HEK293 (cell line): Measurements from ENCODE around the gene ADA.

Source experiments
- CTCF ChIA-PET: fragments of 350-600 bp; formaldehyde crosslinking; extraction: SDS; loops from one replicate; lab custom pipeline; 2021; ENCODE audit warnings: antibody characterized with exemption; lab: Yijun Ruan, JAX
- POLR2A ChIA-PET: fragments of 300-600 bp; formaldehyde crosslinking; extraction: SDS; loops from one replicate; lab custom pipeline; 2020; ENCODE audit warnings: antibody characterized with exemption, inconsistent platforms; lab: Yijun Ruan, JAX
- H3K27ac ChIP-seq: fragments of 200-500 bp; sonication (Bioruptor generic); 2 replicates; pipeline ENCODE4 v1.5.1; 2014; ENCODE audit warnings: low read depth, low read length, control low read depth, inconsistent platforms; ENCODE audit errors: extremely low read depth
- H3K36me3 ChIP-seq, 2 experiments: fragments of 200-500 bp in 1 of 2; sonication (Bioruptor generic) in 1 of 2; 1 replicate in 1 of 2; 2 replicates in 1 of 2; pipeline ENCODE4 v1.5.1; 2014 to 2017; ENCODE audit warnings: inconsistent platforms in 2 of 2, low read length in 2 of 2; ENCODE audit not compliant: control insufficient read depth in 2 of 2, insufficient read depth in 1 of 2
- H3K4me1 ChIP-seq: fragments of 200-500 bp; sonication (Bioruptor generic); 2 replicates; pipeline ENCODE4 v1.5.1; 2014; ENCODE audit warnings: mild to moderate bottlenecking, low read length, inconsistent platforms; ENCODE audit not compliant: control insufficient read depth, insufficient read depth
- H3K4me3 ChIP-seq: 2 replicates; pipeline ENCODE4 v1.5.1; 2011; ENCODE audit warnings: low read depth, mild to moderate bottlenecking, control low read depth, low read length, moderate library complexity
- H3K9me3 ChIP-seq: fragments of 200-500 bp; sonication (Bioruptor generic); 2 replicates; pipeline ENCODE4 v1.5.1; 2014; ENCODE audit warnings: low read depth, low read length, inconsistent platforms; ENCODE audit not compliant: control insufficient read depth, insufficient read depth
- BCL11A ChIP-seq: fragments of 450-650 bp; formaldehyde crosslinking; IDR thresholded peaks from 2 replicates; pipeline ENCODE4 v1.5.1; 2016; ENCODE audit warnings: low read depth, missing biosample characterization, missing genetic modification characterization
- HIC1 ChIP-seq: fragments of 450-650 bp; formaldehyde crosslinking; IDR thresholded peaks from 2 replicates; pipeline ENCODE4 v1.5.1; 2016; ENCODE audit warnings: missing biosample characterization, missing genetic modification characterization
- KLF8 ChIP-seq: fragments of 450-650 bp; formaldehyde crosslinking; IDR thresholded peaks from 2 replicates; pipeline ENCODE4 v1.5.1; 2016; ENCODE audit warnings: missing biosample characterization, missing genetic modification characterization
- PATZ1 ChIP-seq: fragments of 450-650 bp; formaldehyde crosslinking; IDR thresholded peaks from 2 replicates; pipeline ENCODE4 v1.5.1; 2016; ENCODE audit warnings: missing biosample characterization, missing genetic modification characterization
- PRDM10 ChIP-seq: fragments of 450-650 bp; formaldehyde crosslinking; IDR thresholded peaks from 2 replicates; pipeline ENCODE4 v1.5.1; 2016; ENCODE audit warnings: missing biosample characterization, missing genetic modification characterization
- SCRT2 ChIP-seq: fragments of 450-650 bp; formaldehyde crosslinking; IDR thresholded peaks from 2 replicates; pipeline ENCODE4 v1.5.1; 2016; ENCODE audit warnings: missing biosample characterization, missing genetic modification characterization
- SP7 ChIP-seq: fragments of 450-650 bp; formaldehyde crosslinking; IDR thresholded peaks from 2 replicates; pipeline ENCODE4 v1.5.1; 2016; ENCODE audit warnings: missing biosample characterization, missing genetic modification characterization
- YY1 ChIP-seq: fragments of 450-650 bp; formaldehyde crosslinking; IDR thresholded peaks from 2 replicates; pipeline ENCODE4 v1.5.1; 2018; ENCODE audit warnings: missing biosample characterization, missing genetic modification characterization
- ZBTB11 ChIP-seq: fragments of 450-650 bp; formaldehyde crosslinking; conservative IDR thresholded peaks from 2 replicates; pipeline ENCODE4 v1.5.1; 2016; ENCODE audit warnings: low read depth, missing biosample characterization, missing genetic modification characterization
- ZBTB26 ChIP-seq: fragments of 450-650 bp; formaldehyde crosslinking; optimal IDR thresholded peaks from 2 replicates; pipeline ENCODE3; 2016; ENCODE audit warnings: missing biosample characterization, mild to moderate bottlenecking, missing genetic modification characterization
- ZNF335 ChIP-seq: fragments of 450-650 bp; formaldehyde crosslinking; conservative IDR thresholded peaks from 2 replicates; pipeline ENCODE4 v1.5.1; 2016; ENCODE audit warnings: missing biosample characterization, missing genetic modification characterization
- ZNF341 ChIP-seq: fragments of 450-650 bp; formaldehyde crosslinking; IDR thresholded peaks from 2 replicates; pipeline ENCODE4; 2016; ENCODE audit warnings: low read depth, missing biosample characterization, missing genetic modification characterization
- ZNF600 ChIP-seq: fragments of 450-650 bp; formaldehyde crosslinking; IDR thresholded peaks from 2 replicates; pipeline ENCODE4 v1.5.1; 2016; ENCODE audit warnings: missing biosample characterization, missing genetic modification characterization
- ZNF692 ChIP-seq: fragments of 450-650 bp; formaldehyde crosslinking; IDR thresholded peaks from 2 replicates; pipeline ENCODE4 v1.5.1; 2016; ENCODE audit warnings: missing biosample characterization, missing genetic modification characterization
- ZNF76 ChIP-seq: fragments of 450-650 bp; formaldehyde crosslinking; IDR thresholded peaks from 2 replicates; pipeline ENCODE4; 2016; ENCODE audit warnings: low read depth, missing biosample characterization, missing genetic modification characterization, borderline replicate concordance
- ZNF777 ChIP-seq: fragments of 450-650 bp; formaldehyde crosslinking; IDR thresholded peaks from 2 replicates; pipeline ENCODE4 v1.5.1; 2017; ENCODE audit warnings: missing biosample characterization, missing genetic modification characterization, borderline replicate concordance
- ZXDB ChIP-seq: fragments of 450-650 bp; formaldehyde crosslinking; IDR thresholded peaks from 2 replicates; pipeline ENCODE4 v1.5.1; 2016; ENCODE audit warnings: missing biosample characterization, missing genetic modification characterization

The ADA gene

GRCh38 chr20:44651684-44652423, at the start of gene ADA:
Gene ADA (minus strand): TSS chr20:44651699. CDS start chr20:44651607, 92 bp downstream.
- Histone ChIP-seq H3K4me3 (peak within 1 kb of the TSS; percentile 64), H3K4me1 (no peaks in the 10 kb centered on the region; the same call in 1 of the 2 replicates), H3K36me3 (no peaks in the 10 kb centered on the region), H3K27ac (peak within 1 kb of the TSS; percentile 31; the same call in 1 of the 2 replicates), H3K9me3 (no peaks in the 10 kb centered on the region)
- CTCF ChIA-PET = no interaction called here
- POLR2A ChIA-PET = interaction anchor here (0.7 to 1.2 kb wide), 3 partner anchors 9 to 31 kb away, joined by 3 to 10 read pairs (median 3); no protein-coding TSS in a partner anchor
- TF ChIP-seq ZNF335 (tag by site-specific recombination) (peak; percentile 77), ZBTB11 (0 out of 2 replicates have a peak, but pooled peaks have one; percentile 40), BCL11A (tag by site-specific recombination) (no peak), SP7 (tag by site-specific recombination) (peak; percentile 25; the same call in 1 of the 2 replicates), HIC1 (no peak), ZBTB26 (tag by site-specific recombination) (peak; percentile 82), SCRT2 (tag by site-specific recombination) (0 out of 2 replicates have a peak, but pooled peaks have one; percentile 8), ZNF76 (tag by site-specific recombination) (0 out of 2 replicates have a peak, but pooled peaks have one; percentile 35), PRDM10 (peak; percentile 78), ZNF600 (tag by site-specific recombination) (peak; percentile 46; the same call in 1 of the 2 replicates), ZNF692 (tag by site-specific recombination) (no peak), ZXDB (tag by site-specific recombination) (peak; percentile 19; the same call in 1 of the 2 replicates), ZNF341 (tag by site-specific recombination) (peak; percentile 68), ZNF777 (tag by site-specific recombination) (peak; percentile 77; the same call in 1 of the 2 replicates), YY1 (no peak), KLF8 (tag by site-specific recombination) (peak; percentile 40; the same call in 1 of the 2 replicates), PATZ1 (tag by site-specific recombination) (0 out of 2 replicates have a peak, but pooled peaks have one; percentile 32)
